ENCODE data around the gene ZNF766.

- TF ChIP-seq CTCF (optimal IDR thresholded peaks at IDR 0.05 in 1 of 3, IDR thresholded peaks at IDR 0.05 in 1 of 3, conservative IDR thresholded peaks at IDR 0.05 in 1 of 3; ENCODE audit: extremely low read depth in 1 of 3, insufficient read depth in 2 of 3, low read length in 3 of 3) (no peak), EZH2 (IDR thresholded peaks at IDR 0.05; ENCODE audit: low read length) (no peak)
Observed at GRCh38 chr19:52219611-52220010, 49.8 kb upstream of the ZNF766 start.

Data from keratinocyte (primary cell).